Suprapubic skin (tissue), 4 donors: Measurements from ENCODE around the gene SNX19.

Source experiments
- EP300 ChIP-seq: sonication (generic); formaldehyde crosslinking; IDR thresholded peaks from one replicate; pipeline ENCODE4 v1.6.1; 2017; ENCODE audit warnings: antibody characterized with exemption
- POLR2A ChIP-seq, 2 donors: fragments of 450-650 bp; IDR thresholded peaks; one replicate each; pipeline ENCODE4 v1.6.1; 2017; ENCODE audit warnings: antibody characterized with exemption in 2 of 2, mild to moderate bottlenecking in 2 of 2, moderate library complexity in 2 of 2
- POLR2AphosphoS5 ChIP-seq, 3 donors: sonication (generic); formaldehyde crosslinking; IDR thresholded peaks; one replicate each; pipeline ENCODE4 v1.6.1; 2017; ENCODE audit warnings: antibody characterized with exemption in 3 of 3
- TF ChIP-seq, protein P1 (sequence below), 2 donors: fragments of 200-600 bp in 1 of 2; fragments of 450-650 bp in 1 of 2; sonication (generic) in 1 of 2; IDR thresholded peaks; one replicate each; pipeline ENCODE4 v1.5.1; 2016 to 2019; ENCODE audit warnings: antibody characterized with exemption in 2 of 2, mild to moderate bottlenecking in 1 of 2, moderate library complexity in 1 of 2

DNA sequence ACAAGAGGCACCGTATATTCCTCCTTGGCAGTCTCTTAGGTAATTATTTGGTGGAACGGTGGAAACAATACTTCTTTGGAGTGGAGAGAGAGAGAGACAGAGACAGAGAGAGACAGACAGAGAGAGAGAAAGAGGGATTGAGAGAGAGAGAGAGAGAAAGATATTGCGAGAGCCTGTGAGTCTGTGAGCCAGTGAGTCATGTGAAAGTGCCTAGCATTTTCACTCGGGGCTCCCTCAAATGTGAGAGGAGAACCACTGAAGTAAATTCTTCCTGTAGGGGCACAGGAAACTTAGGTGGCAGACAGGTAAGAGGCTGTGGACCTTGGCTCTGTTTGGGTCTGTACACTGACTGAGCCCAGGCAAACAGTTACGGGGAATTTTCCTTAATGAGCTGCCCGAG is 31.6 kb upstream of the SNX19 start:
- TF ChIP-seq POLR2AphosphoS5 (IDR thresholded peaks at IDR 0.05) (no peak), EP300 (no peak), POLR2A (IDR thresholded peaks at IDR 0.05) (no peak)
- TF ChIP-seq, protein P1, sequence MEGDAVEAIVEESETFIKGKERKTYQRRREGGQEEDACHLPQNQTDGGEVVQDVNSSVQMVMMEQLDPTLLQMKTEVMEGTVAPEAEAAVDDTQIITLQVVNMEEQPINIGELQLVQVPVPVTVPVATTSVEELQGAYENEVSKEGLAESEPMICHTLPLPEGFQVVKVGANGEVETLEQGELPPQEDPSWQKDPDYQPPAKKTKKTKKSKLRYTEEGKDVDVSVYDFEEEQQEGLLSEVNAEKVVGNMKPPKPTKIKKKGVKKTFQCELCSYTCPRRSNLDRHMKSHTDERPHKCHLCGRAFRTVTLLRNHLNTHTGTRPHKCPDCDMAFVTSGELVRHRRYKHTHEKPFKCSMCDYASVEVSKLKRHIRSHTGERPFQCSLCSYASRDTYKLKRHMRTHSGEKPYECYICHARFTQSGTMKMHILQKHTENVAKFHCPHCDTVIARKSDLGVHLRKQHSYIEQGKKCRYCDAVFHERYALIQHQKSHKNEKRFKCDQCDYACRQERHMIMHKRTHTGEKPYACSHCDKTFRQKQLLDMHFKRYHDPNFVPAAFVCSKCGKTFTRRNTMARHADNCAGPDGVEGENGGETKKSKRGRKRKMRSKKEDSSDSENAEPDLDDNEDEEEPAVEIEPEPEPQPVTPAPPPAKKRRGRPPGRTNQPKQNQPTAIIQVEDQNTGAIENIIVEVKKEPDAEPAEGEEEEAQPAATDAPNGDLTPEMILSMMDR (IDR thresholded peaks at IDR 0.05) = no peak
